CD1c-positive myeloid dendritic cell (primary cell): ENCODE measurements around the gene PTPN6.

ENCODE experiments used
- DNase-seq: peaks from one replicate; pipeline ENCODE4 v3.0.0-alpha.2; 2016; ENCODE audit errors: extremely low spot score

PTPN6 gene

GRCh38 chr12:6923003-6923732, 28.0 kb upstream of the PTPN6 start:
- DNase-seq: no peak

DNA sequence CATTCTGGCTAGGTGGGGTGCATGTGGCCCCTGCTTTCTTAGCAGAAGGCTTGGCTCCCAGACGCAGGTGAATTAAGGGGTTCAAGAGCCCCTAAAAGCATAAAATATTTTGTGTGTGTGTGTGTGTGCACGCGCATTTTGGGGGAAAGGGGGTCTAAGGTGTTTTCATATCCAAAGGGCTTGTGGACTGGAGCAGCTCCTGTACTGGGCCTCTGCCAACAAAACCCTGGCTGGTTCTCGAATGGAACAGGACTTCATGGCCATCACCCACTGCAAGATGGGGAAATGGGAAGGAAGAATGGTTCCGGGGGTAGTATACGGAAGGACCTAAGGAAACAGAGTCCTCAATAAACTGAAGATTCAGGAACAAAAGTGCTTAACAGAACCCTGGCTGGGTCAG, 27.3 kb upstream of the PTPN6 start:
- DNase-seq: no peak

- no peak for DNase-seq
These were observed 26.0 kb upstream of the PTPN6 start for GRCh38 chr12:6925239-6925539.

- DNase-seq: no peak
These were observed 25.4 kb upstream of the PTPN6 start for GRCh38 chr12:6925540-6926279.

DNA sequence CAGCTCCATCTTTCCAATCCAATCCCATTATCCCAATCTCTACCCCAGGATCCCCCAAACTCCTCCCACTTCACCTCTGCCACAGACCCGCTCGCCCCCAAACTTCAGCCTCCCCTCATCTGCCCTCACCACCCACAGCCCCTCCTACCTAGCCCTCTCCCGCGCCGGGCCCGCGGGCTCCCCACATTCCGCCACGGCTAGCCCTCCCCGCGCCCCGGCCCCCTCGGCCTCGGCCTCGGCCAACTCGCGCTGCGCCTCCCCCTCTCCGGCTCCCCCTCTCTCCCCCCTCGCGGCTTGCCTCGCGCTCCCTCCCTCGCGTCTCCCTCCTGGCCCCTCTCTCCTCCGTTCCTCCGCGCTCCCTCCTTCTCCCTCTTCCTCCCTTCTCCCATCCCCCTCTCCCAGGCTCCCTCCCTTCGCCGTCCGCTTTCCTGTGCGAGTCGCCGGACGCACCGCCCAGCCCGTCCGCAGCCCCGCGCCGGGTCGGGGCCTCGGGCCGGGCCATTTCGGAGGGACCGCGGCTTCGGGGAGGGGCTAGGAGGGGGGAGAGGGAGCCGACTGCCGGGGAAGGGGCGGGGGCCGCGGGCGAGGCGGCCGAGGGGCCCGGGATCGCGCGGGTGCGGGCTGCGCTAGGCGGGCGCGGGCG, 23.7 kb upstream of the PTPN6 start, which contains the start of gene ATN1:
ATN1 (plus strand) TSS at position 581 of the 643 bp plus-strand sequence. CDS start 6,043 bp downstream, outside the sequence.
- DNase-seq: no peak

- DNase-seq: no peak
These were observed 23.0 kb upstream of the PTPN6 start for GRCh38 chr12:6928022-6928702.

DNA sequence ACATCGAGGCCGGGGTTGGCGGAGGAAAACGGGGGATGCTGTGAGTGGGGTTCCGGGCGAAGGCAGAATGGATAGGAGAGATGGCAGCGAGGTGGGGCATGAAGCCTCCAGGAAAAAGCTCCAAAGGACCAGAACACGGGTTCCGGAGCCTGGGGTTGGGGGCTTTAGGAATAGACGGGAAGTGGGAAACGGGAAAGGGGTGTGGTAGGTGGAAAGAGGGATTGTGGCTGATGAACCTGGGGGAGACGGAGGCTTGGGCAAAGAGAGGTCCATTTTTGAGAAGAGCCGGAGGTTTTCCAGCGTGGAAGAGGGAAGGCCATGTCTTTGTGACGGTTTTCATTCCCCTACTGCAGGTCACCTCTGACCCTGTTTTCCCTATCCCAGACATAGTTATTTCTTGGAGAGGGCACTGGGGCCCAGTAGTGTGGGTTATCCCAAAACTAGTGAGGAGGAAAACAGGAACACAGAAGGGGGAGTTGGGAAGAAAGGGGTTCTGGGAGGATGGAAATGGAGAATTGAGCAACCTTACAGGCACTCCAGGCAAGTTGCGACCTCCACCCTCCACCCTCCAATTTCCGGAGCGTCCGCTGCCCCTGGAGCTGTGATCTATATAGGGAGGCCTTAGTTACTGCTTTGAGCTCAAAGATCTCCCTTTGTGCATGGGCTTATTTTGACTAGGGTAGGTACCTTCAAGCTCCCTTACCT, 22.3 kb upstream of the PTPN6 start:
- DNase-seq: no peak

DNA sequence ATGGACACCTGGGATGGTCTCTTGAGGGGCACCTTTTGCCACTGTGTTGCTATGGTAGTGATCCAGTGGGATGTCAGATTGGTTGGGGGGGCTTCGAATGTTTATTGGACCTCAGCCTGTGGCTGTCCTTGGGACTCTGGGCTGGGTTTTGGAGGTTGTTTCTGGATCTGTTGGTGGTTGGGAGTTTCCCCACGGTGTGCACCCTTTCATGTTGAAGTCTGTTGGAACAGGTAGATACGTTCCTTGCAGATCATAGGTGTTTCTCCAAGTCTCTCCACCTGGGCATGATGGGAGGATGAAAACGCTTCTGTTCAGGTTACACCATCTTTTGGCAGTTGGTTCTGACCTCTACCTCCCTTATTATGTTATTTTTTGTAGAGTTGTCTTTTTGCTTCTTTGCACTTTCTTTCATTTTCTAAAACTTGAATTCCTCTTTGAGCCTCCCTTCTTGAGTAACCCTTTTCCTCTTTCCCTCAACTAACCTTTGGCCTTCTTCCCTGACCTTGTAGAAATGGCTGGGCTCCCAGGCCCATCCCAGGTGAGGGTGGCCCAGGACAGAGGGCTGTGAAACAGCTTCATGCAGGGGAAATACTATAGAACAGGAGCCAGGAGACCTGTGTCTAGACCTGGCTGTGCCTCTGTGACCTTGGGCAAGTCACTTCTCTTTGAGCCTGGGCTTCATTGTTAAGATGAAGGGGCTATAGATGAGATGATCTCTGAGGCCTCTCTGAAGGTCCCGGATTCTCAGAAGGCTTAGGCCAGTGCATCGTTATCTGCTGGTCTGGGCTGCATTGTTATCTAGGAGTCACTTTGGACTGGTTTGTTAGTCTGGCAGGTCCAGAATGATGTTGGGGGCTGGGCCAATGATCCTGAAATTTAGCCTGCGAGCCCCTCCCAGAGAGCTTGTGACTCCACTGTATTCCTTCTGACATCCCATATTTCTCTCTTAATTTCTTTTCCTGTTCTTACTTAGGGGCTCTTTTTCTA, 21.4 kb upstream of the PTPN6 start:
- DNase-seq: no peak

DNA sequence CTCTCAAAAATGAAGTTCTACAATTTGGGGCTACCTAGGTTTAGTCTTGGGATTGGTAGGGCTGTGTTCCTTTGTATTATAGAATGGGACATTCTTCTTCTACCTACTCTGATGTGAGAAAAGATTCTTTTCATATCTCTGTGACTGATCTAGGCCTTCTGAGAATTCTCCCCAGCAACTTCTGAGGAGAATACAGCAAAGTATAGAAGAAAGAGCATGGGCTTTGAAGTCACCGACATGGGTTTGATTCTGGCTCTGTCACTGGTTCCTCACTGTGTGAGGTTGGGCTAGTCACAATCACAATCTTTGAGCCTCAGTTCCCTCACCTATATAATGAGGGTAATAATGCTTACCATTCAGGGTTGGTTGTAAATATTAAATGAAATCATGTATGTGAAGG, 18.4 kb upstream of the PTPN6 start:
- no peak for DNase-seq

DNA sequence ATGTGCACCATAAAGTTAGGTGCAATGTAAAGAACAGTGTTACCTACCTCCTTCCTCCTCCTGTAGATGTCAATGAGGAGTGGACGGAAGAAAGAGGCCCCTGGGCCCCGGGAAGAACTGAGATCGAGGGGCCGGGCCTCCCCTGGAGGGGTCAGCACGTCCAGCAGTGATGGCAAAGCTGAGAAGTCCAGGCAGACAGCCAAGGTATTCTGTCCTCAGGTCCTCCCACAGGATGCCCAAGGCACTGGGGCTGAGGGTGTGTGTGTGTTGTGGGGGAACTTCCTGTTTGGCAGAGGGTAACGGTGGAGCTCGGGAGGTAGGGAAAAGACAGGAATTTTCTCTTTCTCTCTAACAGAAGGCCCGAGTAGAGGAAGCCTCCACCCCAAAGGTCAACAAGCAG, 17.0 kb upstream of the PTPN6 start:
- DNase-seq: no peak

DNA sequence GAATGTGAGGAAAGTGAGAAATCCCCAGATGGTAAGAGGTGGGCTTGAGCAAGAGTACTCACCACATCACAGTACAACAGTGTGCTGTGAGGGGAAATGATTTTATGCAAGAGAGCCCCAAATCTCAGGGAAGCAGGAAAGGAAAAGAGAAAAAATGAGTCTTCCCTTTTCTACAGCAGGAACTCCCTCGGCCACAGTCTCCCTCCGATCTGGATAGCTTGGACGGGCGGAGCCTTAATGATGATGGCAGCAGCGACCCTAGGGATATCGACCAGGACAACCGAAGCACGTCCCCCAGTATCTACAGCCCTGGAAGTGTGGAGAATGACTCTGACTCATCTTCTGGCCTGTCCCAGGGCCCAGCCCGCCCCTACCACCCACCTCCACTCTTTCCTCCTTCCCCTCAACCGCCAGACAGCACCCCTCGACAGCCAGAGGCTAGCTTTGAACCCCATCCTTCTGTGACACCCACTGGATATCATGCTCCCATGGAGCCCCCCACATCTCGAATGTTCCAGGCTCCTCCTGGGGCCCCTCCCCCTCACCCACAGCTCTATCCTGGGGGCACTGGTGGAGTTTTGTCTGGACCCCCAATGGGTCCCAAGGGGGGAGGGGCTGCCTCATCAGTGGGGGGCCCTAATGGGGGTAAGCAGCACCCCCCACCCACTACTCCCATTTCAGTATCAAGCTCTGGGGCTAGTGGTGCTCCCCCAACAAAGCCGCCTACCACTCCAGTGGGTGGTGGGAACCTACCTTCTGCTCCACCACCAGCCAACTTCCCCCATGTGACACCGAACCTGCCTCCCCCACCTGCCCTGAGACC, 15.6 kb upstream of the PTPN6 start:
- DNase-seq: peak; percentile 64

GRCh38 chr12:6936194-6936635, 14.9 kb upstream of the PTPN6 start:
- DNase-seq: peak; percentile 61

GRCh38 chr12:6936636-6937480, 14.3 kb upstream of the PTPN6 start:
- no peak for DNase-seq

- peak; percentile 97 for DNase-seq
These were observed 13.4 kb upstream of the PTPN6 start for GRCh38 chr12:6937481-6938352.

- DNase-seq: no peak
These were observed 12.6 kb upstream of the PTPN6 start for GRCh38 chr12:6938353-6939190.

DNA sequence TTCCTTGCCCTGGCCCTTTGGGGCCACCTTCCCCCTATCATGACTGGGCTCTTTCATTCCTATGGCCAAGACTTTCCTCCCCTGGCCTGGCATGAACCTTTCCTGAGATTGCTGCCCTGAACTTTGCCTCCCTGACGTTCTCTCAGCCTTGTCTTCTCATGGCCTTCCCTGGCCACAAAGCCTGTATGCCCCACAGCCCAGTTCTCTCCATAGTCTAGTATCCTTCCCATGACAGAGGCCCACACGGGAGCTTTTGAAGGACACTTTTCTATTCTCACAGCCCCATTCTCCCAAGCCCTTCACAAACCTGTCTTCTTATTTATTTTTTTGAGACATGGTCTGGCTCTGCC, 12.0 kb upstream of the PTPN6 start:
- no peak for DNase-seq

- DNase-seq: no peak
These were observed 9.9 kb upstream of the PTPN6 start for GRCh38 chr12:6941267-6941666.
